Nephron progenitor cell (in vitro differentiated cells): Measurements from ENCODE around the gene NR4A1.

Experiments
- DNase-seq: peaks from one replicate; pipeline ENCODE4 v3.0.0; 2021
- H3K27ac Mint-ChIP-seq: 2 replicates; pipeline ENCODE4 v1.8.0; 2021; ENCODE audit warnings: mild to moderate bottlenecking, moderate library complexity, mixed read lengths
- H3K27me3 Mint-ChIP-seq: 2 replicates; pipeline ENCODE4 v1.8.0; 2021; ENCODE audit warnings: mild to moderate bottlenecking, low read depth, mixed read lengths; ENCODE audit not compliant: poor library complexity
- H3K36me3 Mint-ChIP-seq: 2 replicates; pipeline ENCODE4 v1.8.0; 2021; ENCODE audit warnings: low read depth, mixed read lengths
- H3K4me1 Mint-ChIP-seq: 2 replicates; pipeline ENCODE4 v1.8.0; 2021; ENCODE audit warnings: mixed read lengths
- H3K4me3 Mint-ChIP-seq: 2 replicates; pipeline ENCODE4 v1.8.0; 2021; ENCODE audit warnings: mild to moderate bottlenecking, moderate library complexity, mixed read lengths
- H3K9me3 Mint-ChIP-seq: 2 replicates; pipeline ENCODE4 v1.8.0; 2021; ENCODE audit warnings: mild to moderate bottlenecking, moderate library complexity, mixed read lengths
- CTCF ChIP-seq: fragments of 200-600 bp; sonication (generic); IDR thresholded peaks from 2 replicates; pipeline ENCODE4 v1.5.0; 2021; ENCODE audit warnings: antibody characterized with exemption

Gene NR4A1

GRCh38 chr12:52057638-52058576, 6.7 kb downstream of the NR4A1 start:
- no peak overlapping the region for H3K27ac Mint-ChIP-seq
- TF ChIP-seq CTCF = no peak
- H3K4me3 Mint-ChIP-seq = no peak overlapping the region
- H3K27me3 Mint-ChIP-seq = peaks cover 3% of the 10 kb centered on the region
- H3K4me1 Mint-ChIP-seq = no peaks in the 10 kb centered on the region
- no peaks in the 10 kb centered on the region for H3K36me3 Mint-ChIP-seq
- DNase-seq = no peak
- H3K9me3 Mint-ChIP-seq = no peaks in the 10 kb centered on the region

- Mint-ChIP-seq H3K27ac (no peak overlapping the region), H3K27me3 (peaks cover 6% of the 10 kb centered on the region), H3K4me3 (no peak overlapping the region), H3K4me1 (peaks cover 6% of the 10 kb centered on the region), H3K36me3 (no peaks in the 10 kb centered on the region), H3K9me3 (no peaks in the 10 kb centered on the region)
- no peak for TF ChIP-seq CTCF
- no peak for DNase-seq
Measured at GRCh38 chr12:52058631-52059361, 7.6 kb downstream of the NR4A1 start.

DNA sequence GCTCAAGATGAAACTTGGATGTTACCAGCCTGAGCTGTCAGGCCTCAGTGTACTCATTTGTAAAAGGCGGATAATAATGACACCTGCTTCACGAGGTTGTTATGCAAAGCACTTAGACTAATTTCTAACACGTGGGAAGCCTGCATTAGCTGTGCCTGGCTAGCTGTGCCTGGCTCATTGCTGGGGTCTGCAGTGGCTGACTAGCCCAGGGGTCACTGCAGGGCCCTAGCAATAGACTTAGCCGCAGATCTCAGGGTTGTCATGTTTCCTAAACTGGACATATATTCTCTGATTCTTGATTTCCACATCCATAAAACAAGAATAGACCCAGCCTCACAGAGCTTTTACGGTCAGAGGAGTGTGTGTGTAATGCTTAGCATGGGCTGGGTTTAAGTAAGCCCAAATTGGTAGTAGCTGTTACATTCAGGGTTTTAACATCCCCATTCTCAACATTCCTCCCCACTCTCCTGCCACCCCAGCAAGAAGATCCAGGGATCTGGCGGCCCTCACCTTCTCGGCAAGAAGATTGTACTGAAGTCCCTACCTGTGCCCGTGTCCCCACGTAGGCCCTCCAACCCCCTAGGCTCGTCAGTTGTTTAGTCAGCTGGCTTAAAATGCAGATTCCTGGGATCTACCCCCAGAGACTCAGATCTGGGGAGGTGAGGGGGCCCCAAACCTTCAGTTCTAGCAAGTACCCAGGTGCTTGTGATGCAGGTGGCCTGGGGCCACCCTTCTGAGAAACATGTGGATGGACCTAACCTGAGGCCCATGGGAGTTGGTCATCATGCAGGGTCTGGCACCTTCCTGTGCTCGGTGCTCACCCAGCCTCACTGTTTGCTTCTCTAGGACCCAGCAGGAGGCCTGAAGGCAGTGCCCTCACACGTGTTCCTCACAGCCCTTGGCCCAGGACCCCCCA, 8.6 kb downstream of the NR4A1 start:
- DNase-seq = no peak
- TF ChIP-seq CTCF = no peak
- Mint-ChIP-seq H3K4me1 (peaks cover 13% of the 10 kb centered on the region), H3K27ac (no peak overlapping the region), H3K4me3 (no peak overlapping the region), H3K27me3 (peaks cover 6% of the 10 kb centered on the region), H3K36me3 (no peaks in the 10 kb centered on the region), H3K9me3 (no peaks in the 10 kb centered on the region)

DNA sequence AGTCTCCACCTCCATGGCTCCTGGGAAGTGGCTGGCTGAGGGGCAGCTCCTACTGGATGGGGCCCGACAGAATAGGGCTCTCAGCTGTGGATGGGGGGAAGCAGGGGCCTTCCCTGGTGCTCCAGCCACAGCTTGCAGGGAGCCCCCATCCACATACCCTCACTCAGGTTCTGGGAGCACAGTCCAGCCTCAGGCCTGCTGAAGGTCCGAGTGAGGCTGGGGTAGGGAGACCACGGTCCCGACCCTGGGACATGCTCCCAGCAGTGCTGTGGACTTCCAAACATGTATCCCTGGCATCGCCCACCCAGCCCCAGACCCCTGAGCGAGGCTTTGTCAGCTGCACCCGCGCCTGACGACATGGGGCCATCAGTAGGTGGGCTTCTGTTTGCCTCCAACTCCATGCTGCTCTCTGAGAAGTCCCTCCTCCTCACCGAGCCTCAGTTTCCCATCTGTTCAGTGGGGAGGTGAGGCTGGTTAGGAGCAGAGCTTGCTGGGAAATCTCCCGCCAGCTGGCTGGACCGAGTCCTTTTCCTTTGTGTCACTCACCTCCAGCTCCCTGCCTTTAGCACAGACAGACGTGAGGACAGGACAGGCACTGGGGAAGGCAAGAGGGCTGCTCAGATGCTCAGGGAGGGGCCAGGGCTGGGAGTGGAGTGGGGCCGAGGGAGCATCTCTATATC, 9.4 kb downstream of the NR4A1 start:
- no peak for DNase-seq
- Mint-ChIP-seq H3K27ac (no peak overlapping the region), H3K27me3 (peaks cover 13% of the 10 kb centered on the region), H3K4me3 (no peak overlapping the region), H3K36me3 (no peaks in the 10 kb centered on the region), H3K4me1 (peaks cover 14% of the 10 kb centered on the region), H3K9me3 (no peaks in the 10 kb centered on the region)
- no peak for TF ChIP-seq CTCF

DNA sequence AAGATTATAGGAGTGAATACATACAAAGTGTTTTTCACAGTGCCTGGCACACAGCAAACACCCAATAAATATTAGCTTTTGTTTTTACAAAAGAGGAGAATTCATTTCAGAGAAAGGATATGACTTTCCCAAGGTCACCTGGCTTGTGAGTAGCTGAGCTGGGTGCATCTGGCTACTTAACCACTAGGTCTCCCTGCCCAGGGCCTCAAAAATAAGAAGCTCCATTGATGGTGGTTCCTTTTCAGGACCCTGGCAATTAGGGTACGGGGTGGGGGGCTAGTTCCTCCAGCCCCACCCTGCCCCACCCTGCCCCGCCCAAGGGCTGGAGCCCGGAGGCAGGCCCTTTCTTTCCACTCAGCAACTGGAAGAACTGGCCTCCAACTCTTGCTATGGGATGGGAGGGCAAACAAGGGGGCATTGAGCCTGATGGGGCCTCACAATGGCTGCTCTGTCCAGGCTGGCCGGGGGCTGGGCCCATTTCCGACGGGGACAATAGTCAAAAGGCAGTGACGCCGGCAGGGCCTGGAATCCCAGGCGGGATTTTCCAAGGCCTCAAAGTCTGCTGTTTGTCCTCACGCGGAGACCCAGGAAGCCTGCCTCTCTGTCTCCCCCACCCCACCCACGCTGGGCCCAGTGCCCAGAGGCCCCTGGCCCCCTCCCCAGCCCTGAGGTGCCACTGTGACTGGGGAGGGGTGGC, 10.4 kb downstream of the NR4A1 start:
- H3K27ac Mint-ChIP-seq = no peak overlapping the region
- no peak for DNase-seq
- H3K4me1 Mint-ChIP-seq = peaks cover 18% of the 10 kb centered on the region
- no peaks in the 10 kb centered on the region for H3K9me3 Mint-ChIP-seq
- peaks cover 20% of the 10 kb centered on the region for H3K27me3 Mint-ChIP-seq
- TF ChIP-seq CTCF = no peak
- no peak overlapping the region for H3K4me3 Mint-ChIP-seq
- H3K36me3 Mint-ChIP-seq = no peaks in the 10 kb centered on the region
